Fibroblast of lung (primary cell): ENCODE measurements around the gene PRPH2. TPM values are rescaled to one million over a fixed set of nuclear protein-coding genes. Genes with fewer than 3 reads are reported as not detected.
A peak's percentile ranks its signal among the peaks of the same experiment; 100 is the strongest.

Source experiments
- DNase-seq, 2 donors: peaks; one replicate each; pipeline versions ENCODE4 v3.0.0 to v3.0.0-alpha.2; 2010; ENCODE audit warnings: low read depth in 2 of 2
- H2AFZ ChIP-seq: 2 replicates; pipeline ENCODE4 v1.5.1; 2012; ENCODE audit warnings: low read length, control low read depth, inconsistent platforms
- H3K27ac ChIP-seq: 2 replicates; pipeline ENCODE4 v1.5.1; 2011; ENCODE audit warnings: low read length, control low read depth; ENCODE audit not compliant: insufficient read depth
- H3K27me3 ChIP-seq: 2 replicates; pipeline ENCODE4 v1.5.1; 2011; ENCODE audit warnings: mild to moderate bottlenecking, low read length; ENCODE audit not compliant: control insufficient read depth, insufficient read depth
- H3K36me3 ChIP-seq: 2 replicates; pipeline ENCODE4 v1.5.1; 2011; ENCODE audit warnings: low read length; ENCODE audit not compliant: control insufficient read depth, insufficient read depth
- H3K4me1 ChIP-seq: 2 replicates; pipeline ENCODE4 v1.5.1; 2011; ENCODE audit warnings: low read length; ENCODE audit not compliant: control insufficient read depth, insufficient read depth; ENCODE audit errors: extremely low read depth
- H3K4me2 ChIP-seq: 2 replicates; pipeline ENCODE4 v1.5.1; 2011; ENCODE audit warnings: low read length, control low read depth; ENCODE audit not compliant: insufficient read depth; ENCODE audit errors: extremely low read depth
- H3K4me3 ChIP-seq, 4 experiments: fragments of 200-600 bp in 1 of 4; sonication (generic) in 1 of 4; replicated peaks in 1 of 4; 2 replicates each; pipeline ENCODE4 v1.5.1; 2011 to 2016; ENCODE audit warnings: low read length in 4 of 4, low read depth in 3 of 4, mild to moderate bottlenecking in 3 of 4, control low read depth in 2 of 4, inconsistent platforms in 1 of 4, mixed read lengths in 1 of 4; ENCODE audit not compliant: insufficient read depth in 1 of 4; ENCODE audit errors: control extremely low read depth in 1 of 4
- H3K79me2 ChIP-seq: 2 replicates; pipeline ENCODE4 v1.5.1; 2012; ENCODE audit warnings: mild to moderate bottlenecking, low read length, inconsistent platforms; ENCODE audit not compliant: control insufficient read depth, insufficient read depth
- H3K9ac ChIP-seq: 2 replicates; pipeline ENCODE4 v1.5.1; 2011; ENCODE audit warnings: mild to moderate bottlenecking, low read length, control low read depth; ENCODE audit not compliant: insufficient read depth
- H3K9me3 ChIP-seq: 2 replicates; pipeline ENCODE4 v1.5.1; 2012; ENCODE audit warnings: low read depth, low read length; ENCODE audit not compliant: control insufficient read depth, insufficient read depth
- H4K20me1 ChIP-seq: 2 replicates; pipeline ENCODE4 v1.5.1; 2011; ENCODE audit warnings: low read length; ENCODE audit not compliant: control insufficient read depth, insufficient read depth; ENCODE audit errors: extremely low read depth
- CTCF ChIP-seq, 2 donors: IDR thresholded peaks in 1 of 2; conservative IDR thresholded peaks in 1 of 2; 1 replicate in 1 of 2; 2 replicates in 1 of 2; pipeline ENCODE4 v1.5.1; 2011 to 2012; ENCODE audit warnings: low read length in 2 of 2, control low read depth in 1 of 2, inconsistent platforms in 1 of 2, low read depth in 1 of 2, mild to moderate bottlenecking in 1 of 2
- EZH2 ChIP-seq: IDR thresholded peaks from 2 replicates; pipeline ENCODE4 v1.5.1; 2012; ENCODE audit warnings: low read length, control low read depth, mild to moderate bottlenecking; ENCODE audit errors: missing control alignments
- polyA plus RNA-seq, 2 donors: library from polyadenylated mRNA; depleted of rRNA in 1 of 2; stranded (reverse) in 1 of 2; unstranded in 1 of 2; fragments of >200 nt; gene quantifications; 2 replicates each; pipeline ENCODE4 v1.2.1, GENCODE V29; 2011 to 2012; ENCODE audit warnings: missing spikeins in 1 of 2
- total RNA-seq: library from RNA; depleted of rRNA; stranded (reverse); fragments of >200 nt; gene quantifications from 2 replicates; pipeline ENCODE4 v1.2.1, GENCODE V29; 2014

PRPH2 gene
- total and polyA plus RNA-seq, 2 donors (not counting 1 experiment from before 2014, with no cell fraction given), result 6.3 to 8.6 TPM

DNA sequence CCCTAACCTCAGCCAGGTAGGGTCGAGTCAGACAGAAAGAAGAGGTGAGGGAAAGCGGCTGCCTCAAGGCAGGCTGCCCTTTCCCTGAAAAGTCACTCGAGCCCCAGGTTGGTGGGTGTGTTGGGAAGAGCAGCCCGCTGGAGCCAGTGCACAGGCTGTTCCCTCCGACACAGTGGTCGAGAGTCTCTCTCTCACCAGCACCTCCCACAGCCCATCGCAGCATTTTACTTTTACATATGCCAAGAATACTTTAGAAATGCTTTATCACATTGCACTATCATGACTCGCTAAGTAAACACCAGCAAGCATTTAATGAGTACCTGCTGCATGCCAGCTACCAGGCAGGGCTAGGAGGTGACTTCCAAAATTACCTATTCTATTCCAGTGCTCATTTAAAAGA, 1.7 kb downstream of the PRPH2 start:
- no peaks in the 10 kb centered on the region for H3K36me3 ChIP-seq
- H3K27ac ChIP-seq, result no peak overlapping the region
- no peak overlapping the region for H3K4me2 ChIP-seq
- TF ChIP-seq EZH2, result no peak
- TF ChIP-seq CTCF (conservative IDR thresholded peaks at IDR 0.05 in 1 of 2, IDR thresholded peaks at IDR 0.05 in 1 of 2; ENCODE audit: low read depth in 1 of 2, low read length in 2 of 2), result no peak
- no peaks in the 10 kb centered on the region for H4K20me1 ChIP-seq
- no peaks in the 10 kb centered on the region for H3K9me3 ChIP-seq
- no peak overlapping the region for H3K9ac ChIP-seq
- no peaks in the 10 kb centered on the region for H3K4me1 ChIP-seq
- DNase-seq, result peak in 1 of 2 donors; percentile 69
- H2AFZ ChIP-seq, result no peak overlapping the region
- H3K27me3 ChIP-seq, result no peaks in the 10 kb centered on the region
- H3K4me3 ChIP-seq, result no peak overlapping the region
- H3K79me2 ChIP-seq, result no peaks in the 10 kb centered on the region

- H3K36me3 ChIP-seq, result no peaks in the 10 kb centered on the region
- H3K27me3 ChIP-seq, result no peaks in the 10 kb centered on the region
- H2AFZ ChIP-seq, result no peak overlapping the region
- H3K9ac ChIP-seq, result no peak overlapping the region
- H3K9me3 ChIP-seq, result no peaks in the 10 kb centered on the region
- DNase-seq, result no peak
- H3K4me1 ChIP-seq, result no peaks in the 10 kb centered on the region
- H3K4me3 ChIP-seq, result no peak overlapping the region
- H3K4me2 ChIP-seq, result no peak overlapping the region
- TF ChIP-seq EZH2 (no peak), CTCF (conservative IDR thresholded peaks at IDR 0.05 in 1 of 2, IDR thresholded peaks at IDR 0.05 in 1 of 2; ENCODE audit: low read depth in 1 of 2, low read length in 2 of 2) (no peak)
- H4K20me1 ChIP-seq, result no peaks in the 10 kb centered on the region
- no peak overlapping the region for H3K27ac ChIP-seq
- H3K79me2 ChIP-seq, result no peaks in the 10 kb centered on the region
These were observed 6.5 kb downstream of the PRPH2 start for GRCh38 chr6:42715871-42716270.

- Histone ChIP-seq H3K9ac (no peak overlapping the region), H2AFZ (no peak overlapping the region), H3K4me3 (no peak overlapping the region), H3K9me3 (no peaks in the 10 kb centered on the region), H3K27ac (no peak overlapping the region), H3K36me3 (no peaks in the 10 kb centered on the region), H3K79me2 (no peaks in the 10 kb centered on the region), H3K4me1 (no peaks in the 10 kb centered on the region), H3K4me2 (no peak overlapping the region), H4K20me1 (no peaks in the 10 kb centered on the region), H3K27me3 (no peaks in the 10 kb centered on the region)
- no peak for TF ChIP-seq CTCF (conservative IDR thresholded peaks at IDR 0.05 in 1 of 2, IDR thresholded peaks at IDR 0.05 in 1 of 2; ENCODE audit: low read depth in 1 of 2, low read length in 2 of 2)
- no peak for TF ChIP-seq EZH2
- DNase-seq, result peak; percentile 46 to 82
These were observed 8.2 kb downstream of the PRPH2 start for GRCh38 chr6:42714098-42714761.
